Measurements from ENCODE around the gene TTC39B. TPM values are rescaled to one million over a fixed set of nuclear protein-coding genes. Genes with fewer than 3 reads are reported as not detected.

TTC39B gene
- total RNA-seq, 1 donor from 2014 or later, result 4.2 TPM

GRCh38 chr9:15161753-15162152, 145.3 kb downstream of the TTC39B start:
- H3K36me3 ChIP-seq (ENCODE audit: control insufficient read depth in 3 of 3, insufficient read depth in 3 of 3, low read length in 3 of 3), result no peaks in the 10 kb centered on the region
- no peaks in the 10 kb centered on the region for H3K4me1 ChIP-seq (ENCODE audit: control insufficient read depth in 3 of 3, insufficient read depth in 3 of 3, low read length in 3 of 3)
- no peaks in the 10 kb centered on the region for H3K9me3 ChIP-seq (ENCODE audit: control insufficient read depth in 3 of 3, low read length in 3 of 3)
- H3K27me3 ChIP-seq (ENCODE audit: control insufficient read depth in 3 of 3, insufficient read depth in 3 of 3, low read length in 3 of 3), result no peaks in the 10 kb centered on the region
- no peak overlapping the region for H3K4me3 ChIP-seq (ENCODE audit: low read length in 3 of 3)
- no peak overlapping the region for H3K9ac ChIP-seq (ENCODE audit: low read depth in 1 of 3, low read length in 3 of 3)
- no peak overlapping the region for H3K27ac ChIP-seq (ENCODE audit: low read depth, low read length)

GRCh38 chr9:15160673-15161072, 146.3 kb downstream of the TTC39B start:
- Histone ChIP-seq H3K4me3 (ENCODE audit: low read length in 3 of 3) (no peak overlapping the region), H3K27me3 (ENCODE audit: control insufficient read depth in 3 of 3, insufficient read depth in 3 of 3, low read length in 3 of 3) (no peaks in the 10 kb centered on the region), H3K27ac (ENCODE audit: low read depth, low read length) (no peak overlapping the region), H3K9me3 (ENCODE audit: control insufficient read depth in 3 of 3, low read length in 3 of 3) (no peaks in the 10 kb centered on the region), H3K9ac (ENCODE audit: low read depth in 1 of 3, low read length in 3 of 3) (no peak overlapping the region), H3K4me1 (ENCODE audit: control insufficient read depth in 3 of 3, insufficient read depth in 3 of 3, low read length in 3 of 3) (peaks cover 0 to 4% (median 3%) of the 10 kb centered on the region in 3 donors), H3K36me3 (ENCODE audit: control insufficient read depth in 3 of 3, insufficient read depth in 3 of 3, low read length in 3 of 3) (no peaks in the 10 kb centered on the region)

DNA sequence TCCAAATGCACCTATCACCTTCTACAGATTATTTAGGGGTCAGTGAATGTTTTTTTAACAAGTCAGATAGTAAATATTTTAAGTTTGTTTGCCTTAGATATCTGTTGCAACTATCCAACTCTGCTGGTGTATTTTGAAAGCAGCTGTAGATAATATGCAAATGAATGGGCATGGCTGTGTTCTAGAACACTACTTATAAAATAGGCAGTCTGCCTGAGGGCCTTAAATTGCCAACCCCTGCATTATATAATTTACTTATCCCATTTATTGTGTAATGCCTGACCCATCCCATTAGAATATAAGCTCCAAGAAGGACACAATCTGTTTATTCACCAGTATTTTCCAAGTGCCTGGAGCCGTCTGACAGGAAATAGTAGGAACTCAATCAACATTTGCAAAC, 149.0 kb downstream of the TTC39B start:
- Histone ChIP-seq H3K4me1 (ENCODE audit: control insufficient read depth in 3 of 3, insufficient read depth in 3 of 3, low read length in 3 of 3) (peaks cover 2 to 19% (median 6%) of the 10 kb centered on the region in 3 donors), H3K9ac (ENCODE audit: low read depth in 1 of 3, low read length in 3 of 3) (no peak overlapping the region), H3K27ac (ENCODE audit: low read depth, low read length) (no peak overlapping the region), H3K27me3 (ENCODE audit: control insufficient read depth in 3 of 3, insufficient read depth in 3 of 3, low read length in 3 of 3) (no peaks in the 10 kb centered on the region), H3K9me3 (ENCODE audit: control insufficient read depth in 3 of 3, low read length in 3 of 3) (no peaks in the 10 kb centered on the region), H3K36me3 (ENCODE audit: control insufficient read depth in 3 of 3, insufficient read depth in 3 of 3, low read length in 3 of 3) (no peaks in the 10 kb centered on the region), H3K4me3 (ENCODE audit: low read length in 3 of 3) (no peak overlapping the region)

GRCh38 chr9:15157381-15157780, 149.6 kb downstream of the TTC39B start:
- no peak overlapping the region for H3K27ac ChIP-seq (ENCODE audit: low read depth, low read length)

GRCh38 chr9:15156241-15156640, 150.8 kb downstream of the TTC39B start:
- H3K36me3 ChIP-seq (ENCODE audit: control insufficient read depth in 3 of 3, insufficient read depth in 3 of 3, low read length in 3 of 3), result no peaks in the 10 kb centered on the region
- H3K9ac ChIP-seq (ENCODE audit: low read depth in 1 of 3, low read length in 3 of 3), result no peak overlapping the region
- peaks cover 2 to 19% (median 6%) of the 10 kb centered on the region in 3 donors for H3K4me1 ChIP-seq (ENCODE audit: control insufficient read depth in 3 of 3, insufficient read depth in 3 of 3, low read length in 3 of 3)
- H3K27ac ChIP-seq (ENCODE audit: low read depth, low read length), result peak overlapping the region; percentile 65
- no peak overlapping the region for H3K4me3 ChIP-seq (ENCODE audit: low read length in 3 of 3)
- no peaks in the 10 kb centered on the region for H3K9me3 ChIP-seq (ENCODE audit: control insufficient read depth in 3 of 3, low read length in 3 of 3)
- no peaks in the 10 kb centered on the region for H3K27me3 ChIP-seq (ENCODE audit: control insufficient read depth in 3 of 3, insufficient read depth in 3 of 3, low read length in 3 of 3)

More at GRCh38 chr9:15157381-15157780, 149.6 kb downstream of the TTC39B start:
- H3K27me3 ChIP-seq (ENCODE audit: control insufficient read depth in 3 of 3, insufficient read depth in 3 of 3, low read length in 3 of 3), result no peaks in the 10 kb centered on the region
- no peak overlapping the region for H3K4me3 ChIP-seq (ENCODE audit: low read length in 3 of 3)
- no peaks in the 10 kb centered on the region for H3K9me3 ChIP-seq (ENCODE audit: control insufficient read depth in 3 of 3, low read length in 3 of 3)
- H3K4me1 ChIP-seq (ENCODE audit: control insufficient read depth in 3 of 3, insufficient read depth in 3 of 3, low read length in 3 of 3), result peaks cover 2 to 19% (median 6%) of the 10 kb centered on the region in 3 donors
- no peaks in the 10 kb centered on the region for H3K36me3 ChIP-seq (ENCODE audit: control insufficient read depth in 3 of 3, insufficient read depth in 3 of 3, low read length in 3 of 3)
- no peak overlapping the region for H3K9ac ChIP-seq (ENCODE audit: low read depth in 1 of 3, low read length in 3 of 3)

DNA sequence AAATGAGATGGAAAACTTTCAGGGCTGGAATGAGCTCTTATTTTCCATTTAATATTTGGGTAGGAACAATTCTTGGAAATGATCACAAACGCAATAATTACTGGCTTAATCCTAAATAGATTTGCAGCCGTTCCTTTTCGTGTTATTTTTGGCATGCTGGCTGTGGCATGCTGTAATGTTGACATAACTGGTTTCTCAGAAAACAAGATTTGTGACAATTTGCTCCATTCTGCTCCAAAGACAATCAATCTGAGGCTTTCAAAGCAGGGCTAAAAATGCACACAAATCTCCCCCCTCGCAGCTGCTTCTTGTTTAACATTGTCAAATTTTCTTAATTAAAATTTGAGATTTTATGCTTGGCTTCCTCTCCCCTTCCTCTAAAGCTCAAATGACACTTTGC, 151.2 kb downstream of the TTC39B start:
- Histone ChIP-seq H3K36me3 (ENCODE audit: control insufficient read depth in 3 of 3, insufficient read depth in 3 of 3, low read length in 3 of 3) (no peaks in the 10 kb centered on the region), H3K27ac (ENCODE audit: low read depth, low read length) (peak overlapping the region; percentile 65), H3K9me3 (ENCODE audit: control insufficient read depth in 3 of 3, low read length in 3 of 3) (no peaks in the 10 kb centered on the region), H3K9ac (ENCODE audit: low read depth in 1 of 3, low read length in 3 of 3) (no peak overlapping the region), H3K4me1 (ENCODE audit: control insufficient read depth in 3 of 3, insufficient read depth in 3 of 3, low read length in 3 of 3) (peaks cover 2 to 19% (median 6%) of the 10 kb centered on the region in 3 donors), H3K27me3 (ENCODE audit: control insufficient read depth in 3 of 3, insufficient read depth in 3 of 3, low read length in 3 of 3) (no peaks in the 10 kb centered on the region), H3K4me3 (ENCODE audit: low read length in 3 of 3) (no peak overlapping the region)

- H3K4me1 ChIP-seq (ENCODE audit: control insufficient read depth in 3 of 3, insufficient read depth in 3 of 3, low read length in 3 of 3), result peaks cover 2 to 19% (median 6%) of the 10 kb centered on the region in 3 donors
- peak overlapping the region; percentile 19 for H3K27ac ChIP-seq (ENCODE audit: low read depth, low read length)
- H3K4me3 ChIP-seq (ENCODE audit: low read length in 3 of 3), result no peak overlapping the region
- no peaks in the 10 kb centered on the region for H3K36me3 ChIP-seq (ENCODE audit: control insufficient read depth in 3 of 3, insufficient read depth in 3 of 3, low read length in 3 of 3)
- no peaks in the 10 kb centered on the region for H3K9me3 ChIP-seq (ENCODE audit: control insufficient read depth in 3 of 3, low read length in 3 of 3)
- no peaks in the 10 kb centered on the region for H3K27me3 ChIP-seq (ENCODE audit: control insufficient read depth in 3 of 3, insufficient read depth in 3 of 3, low read length in 3 of 3)
- no peak overlapping the region for H3K9ac ChIP-seq (ENCODE audit: low read depth in 1 of 3, low read length in 3 of 3)
Measured at GRCh38 chr9:15155323-15155722, 151.7 kb downstream of the TTC39B start.

- H3K36me3 ChIP-seq (ENCODE audit: control insufficient read depth in 3 of 3, insufficient read depth in 3 of 3, low read length in 3 of 3), result no peaks in the 10 kb centered on the region
- no peaks in the 10 kb centered on the region for H3K9me3 ChIP-seq (ENCODE audit: control insufficient read depth in 3 of 3, low read length in 3 of 3)
- H3K27me3 ChIP-seq (ENCODE audit: control insufficient read depth in 3 of 3, insufficient read depth in 3 of 3, low read length in 3 of 3), result no peaks in the 10 kb centered on the region
- H3K4me1 ChIP-seq (ENCODE audit: control insufficient read depth in 3 of 3, insufficient read depth in 3 of 3, low read length in 3 of 3), result peaks cover 2 to 19% (median 6%) of the 10 kb centered on the region in 3 donors
- no peak overlapping the region for H3K4me3 ChIP-seq (ENCODE audit: low read length in 3 of 3)
- H3K9ac ChIP-seq (ENCODE audit: low read depth in 1 of 3, low read length in 3 of 3), result no peak overlapping the region
- H3K27ac ChIP-seq (ENCODE audit: low read depth, low read length), result peak overlapping the region; percentile 19
Measured at GRCh38 chr9:15154677-15155076, 152.3 kb downstream of the TTC39B start.

DNA sequence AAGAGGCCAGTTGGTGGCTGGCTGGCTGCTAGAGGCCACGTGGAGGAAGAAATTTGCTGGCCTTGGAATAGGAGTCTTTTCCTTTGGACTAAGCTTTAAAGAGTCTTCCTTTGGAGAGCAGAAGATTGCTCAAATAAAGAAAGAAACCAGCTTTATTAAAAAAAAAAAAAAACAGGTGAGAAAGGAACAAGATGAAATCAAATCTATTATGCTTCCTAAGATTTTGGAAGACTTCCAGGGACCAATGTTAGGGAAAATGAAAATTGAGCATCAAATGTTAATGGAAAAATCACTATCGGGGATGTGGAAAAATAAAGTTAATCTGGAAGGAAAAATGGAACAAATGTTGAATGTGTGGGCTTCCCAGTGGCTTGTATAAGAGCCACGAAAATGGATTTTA, 153.1 kb downstream of the TTC39B start:
- no peak overlapping the region for H3K9ac ChIP-seq (ENCODE audit: low read depth in 1 of 3, low read length in 3 of 3)
- no peaks in the 10 kb centered on the region for H3K36me3 ChIP-seq (ENCODE audit: control insufficient read depth in 3 of 3, insufficient read depth in 3 of 3, low read length in 3 of 3)
- H3K4me1 ChIP-seq (ENCODE audit: control insufficient read depth in 3 of 3, insufficient read depth in 3 of 3, low read length in 3 of 3), result peaks cover 2 to 19% (median 6%) of the 10 kb centered on the region in 3 donors
- H3K9me3 ChIP-seq (ENCODE audit: control insufficient read depth in 3 of 3, low read length in 3 of 3), result no peaks in the 10 kb centered on the region
- no peak overlapping the region for H3K27ac ChIP-seq (ENCODE audit: low read depth, low read length)
- H3K4me3 ChIP-seq (ENCODE audit: low read length in 3 of 3), result no peak overlapping the region
- no peaks in the 10 kb centered on the region for H3K27me3 ChIP-seq (ENCODE audit: control insufficient read depth in 3 of 3, insufficient read depth in 3 of 3, low read length in 3 of 3)

DNA sequence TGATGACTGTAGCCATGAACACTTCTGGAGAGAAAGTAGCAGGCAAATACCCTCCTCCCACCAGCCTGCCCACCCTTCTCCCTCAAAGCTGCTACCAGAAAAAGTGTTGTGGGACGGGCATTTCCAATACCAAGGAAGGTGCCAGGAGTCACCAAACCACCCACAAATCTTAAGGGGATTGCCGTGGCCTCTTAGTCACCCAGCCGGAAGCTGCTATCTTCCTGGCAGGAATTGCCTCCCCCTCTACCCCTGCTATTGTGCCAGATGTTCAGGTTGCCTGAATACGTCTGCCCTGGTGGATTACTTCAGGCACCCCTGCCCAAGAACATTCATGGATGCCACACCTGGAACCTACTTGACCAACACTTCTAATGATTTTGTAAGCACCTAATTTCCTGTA, 156.1 kb downstream of the TTC39B start:
- H3K27ac ChIP-seq (ENCODE audit: low read depth, low read length), result no peak overlapping the region
- H3K9ac ChIP-seq (ENCODE audit: low read depth in 1 of 3, low read length in 3 of 3), result no peak overlapping the region
- H3K4me3 ChIP-seq (ENCODE audit: low read length in 3 of 3), result no peak overlapping the region
- H3K27me3 ChIP-seq (ENCODE audit: control insufficient read depth in 3 of 3, insufficient read depth in 3 of 3, low read length in 3 of 3), result no peaks in the 10 kb centered on the region
- H3K36me3 ChIP-seq (ENCODE audit: control insufficient read depth in 3 of 3, insufficient read depth in 3 of 3, low read length in 3 of 3), result no peaks in the 10 kb centered on the region
- H3K4me1 ChIP-seq (ENCODE audit: control insufficient read depth in 3 of 3, insufficient read depth in 3 of 3, low read length in 3 of 3), result peaks cover 2 to 15% (median 3%) of the 10 kb centered on the region in 3 donors
- no peaks in the 10 kb centered on the region for H3K9me3 ChIP-seq (ENCODE audit: control insufficient read depth in 3 of 3, low read length in 3 of 3)

All from skeletal muscle tissue (tissue), 4 donors.